Effector memory CD4-positive, alpha-beta T cell (primary cell): ENCODE measurements around the gene ARHGEF7.

Source experiments
- DNase-seq, 3 donors: peaks; one replicate each; pipeline ENCODE4 v3.0.0-alpha.2; 2020
- H3K27ac ChIP-seq: 2 replicates; pipeline ENCODE4 v1.7.0; 2013; ENCODE audit warnings: mild to moderate bottlenecking, low read length, moderate library complexity; ENCODE audit not compliant: insufficient read depth, poor library complexity, severe bottlenecking
- H3K27me3 ChIP-seq: replicated peaks from 2 replicates; pipeline ENCODE4 v1.7.0; 2013; ENCODE audit warnings: mild to moderate bottlenecking, low read length; ENCODE audit not compliant: insufficient read depth, control insufficient read depth, poor library complexity, severe bottlenecking
- H3K36me3 ChIP-seq: 2 replicates; pipeline ENCODE4 v1.7.0; 2013; ENCODE audit warnings: mild to moderate bottlenecking, low read length, moderate library complexity; ENCODE audit not compliant: control insufficient read depth, insufficient read depth
- H3K4me1 ChIP-seq: 2 replicates; pipeline ENCODE4 v1.7.0; 2013; ENCODE audit warnings: low read length, mild to moderate bottlenecking; ENCODE audit not compliant: control insufficient read depth, insufficient read depth, poor library complexity, severe bottlenecking
- H3K4me3 ChIP-seq: 2 replicates; pipeline ENCODE4 v1.7.0; 2013; ENCODE audit warnings: low read length, low read depth, mild to moderate bottlenecking; ENCODE audit not compliant: insufficient read depth, poor library complexity, severe bottlenecking
- H3K9me3 ChIP-seq: 2 replicates; pipeline ENCODE4 v1.7.0; 2013; ENCODE audit warnings: mild to moderate bottlenecking, low read length, moderate library complexity; ENCODE audit not compliant: control insufficient read depth

ARHGEF7 gene

GRCh38 chr13:111130116-111130508, 15.0 kb downstream of the ARHGEF7 start:
- no peaks in the 10 kb centered on the region for H3K36me3 ChIP-seq
- H3K27me3 ChIP-seq: no peaks in the 10 kb centered on the region
- no peak overlapping the region for H3K4me3 ChIP-seq
- no peak for DNase-seq
- H3K9me3 ChIP-seq: no peaks in the 10 kb centered on the region
- H3K4me1 ChIP-seq: no peaks in the 10 kb centered on the region
- H3K27ac ChIP-seq: no peak overlapping the region

DNA sequence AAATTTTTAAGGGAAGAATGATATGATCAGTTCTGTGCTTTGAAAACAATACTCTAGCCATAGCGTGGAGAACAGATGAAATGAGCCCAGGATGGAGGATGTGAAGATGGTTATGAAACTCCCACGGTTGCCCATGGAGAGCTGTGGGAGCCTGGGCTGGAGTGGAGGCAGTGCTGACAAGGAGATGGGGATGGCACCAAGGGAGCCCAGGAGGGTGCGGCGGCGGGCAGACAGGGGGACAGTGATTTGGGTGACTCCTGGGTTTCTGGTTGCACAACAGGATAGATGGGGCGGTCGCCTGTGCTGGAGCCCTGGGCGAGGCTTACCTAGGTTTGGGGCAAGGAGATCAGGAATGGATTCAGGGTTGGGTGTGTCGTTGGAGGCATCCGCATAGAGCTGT, 15.9 kb downstream of the ARHGEF7 start:
- H3K27ac ChIP-seq: no peak overlapping the region
- no peak for DNase-seq
- no peaks in the 10 kb centered on the region for H3K36me3 ChIP-seq
- H3K9me3 ChIP-seq: no peaks in the 10 kb centered on the region
- no peak overlapping the region for H3K4me3 ChIP-seq
- no peaks in the 10 kb centered on the region for H3K4me1 ChIP-seq
- no peaks in the 10 kb centered on the region for H3K27me3 ChIP-seq

DNA sequence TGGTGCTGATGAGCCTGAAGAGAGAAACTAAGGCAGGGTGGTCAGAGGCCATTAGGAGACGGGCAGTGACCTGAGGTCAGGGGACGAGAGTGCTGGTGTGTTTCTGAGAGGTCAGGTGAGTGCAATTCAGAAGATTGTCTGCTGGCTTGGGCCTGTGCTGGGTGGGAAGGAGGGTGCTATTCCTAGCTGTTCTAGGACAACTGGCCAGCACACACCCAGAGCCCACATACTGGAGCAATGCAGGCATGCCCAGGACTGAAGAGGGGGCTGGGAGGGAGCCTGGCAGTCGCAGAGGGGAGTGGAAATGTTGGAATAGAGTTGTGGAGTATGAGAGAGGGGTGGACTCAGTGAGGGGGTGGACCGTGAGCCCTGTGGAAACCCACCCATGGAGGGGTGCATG, 16.5 kb downstream of the ARHGEF7 start:
- no peaks in the 10 kb centered on the region for H3K4me1 ChIP-seq
- H3K9me3 ChIP-seq: no peaks in the 10 kb centered on the region
- H3K27me3 ChIP-seq: no peaks in the 10 kb centered on the region
- no peak overlapping the region for H3K4me3 ChIP-seq
- DNase-seq: no peak
- H3K36me3 ChIP-seq: no peaks in the 10 kb centered on the region
- no peak overlapping the region for H3K27ac ChIP-seq

DNA sequence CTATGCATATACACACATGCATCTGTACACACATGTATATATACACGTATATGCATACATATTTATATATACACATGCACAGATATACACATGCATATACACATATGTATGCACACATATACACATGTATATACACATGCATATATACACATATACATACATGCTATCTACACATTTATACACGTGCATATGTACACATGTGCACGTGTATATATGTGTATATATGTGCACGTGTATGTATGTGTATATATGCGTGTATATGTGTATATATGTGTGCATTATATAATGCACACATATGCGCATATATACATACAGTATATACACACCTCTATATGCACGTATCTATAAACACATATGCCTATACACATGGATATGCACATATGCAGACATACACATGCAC, 17.8 kb downstream of the ARHGEF7 start:
- Histone ChIP-seq H3K36me3 (no peaks in the 10 kb centered on the region), H3K4me3 (no peak overlapping the region), H3K27me3 (no peaks in the 10 kb centered on the region), H3K4me1 (no peaks in the 10 kb centered on the region), H3K9me3 (no peaks in the 10 kb centered on the region), H3K27ac (no peak overlapping the region)
- DNase-seq: no peak

DNA sequence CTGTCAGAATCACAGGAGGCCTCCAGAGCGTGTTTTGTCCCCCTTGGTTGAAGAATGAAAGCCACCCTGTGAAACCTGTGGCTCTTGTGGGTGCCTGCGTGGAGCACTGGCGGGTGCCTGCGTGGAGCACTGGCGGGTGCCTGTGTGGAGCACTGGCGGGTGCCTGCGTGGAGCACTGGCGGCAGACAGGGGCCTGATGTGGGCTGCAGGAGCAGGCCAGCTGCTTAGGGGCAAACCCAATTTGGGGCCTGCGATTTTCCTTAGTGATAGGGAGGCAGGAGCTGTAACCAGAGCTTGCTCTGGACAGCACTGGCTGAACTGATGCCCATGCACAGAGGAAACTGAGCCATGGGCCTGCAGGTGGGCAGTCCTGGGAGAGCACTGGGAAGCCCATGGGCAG, 24.3 kb downstream of the ARHGEF7 start:
- Histone ChIP-seq H3K4me3 (no peak overlapping the region), H3K27me3 (peaks cover 4% of the 10 kb centered on the region), H3K36me3 (no peaks in the 10 kb centered on the region), H3K9me3 (no peaks in the 10 kb centered on the region), H3K27ac (no peak overlapping the region), H3K4me1 (no peaks in the 10 kb centered on the region)
- DNase-seq: no peak

- Histone ChIP-seq H3K27ac (no peak overlapping the region), H3K9me3 (no peaks in the 10 kb centered on the region), H3K4me1 (no peaks in the 10 kb centered on the region), H3K27me3 (peaks cover 4% of the 10 kb centered on the region), H3K4me3 (no peak overlapping the region), H3K36me3 (no peaks in the 10 kb centered on the region)
- no peak for DNase-seq
These were observed 24.9 kb downstream of the ARHGEF7 start for GRCh38 chr13:111139873-111140561.

DNA sequence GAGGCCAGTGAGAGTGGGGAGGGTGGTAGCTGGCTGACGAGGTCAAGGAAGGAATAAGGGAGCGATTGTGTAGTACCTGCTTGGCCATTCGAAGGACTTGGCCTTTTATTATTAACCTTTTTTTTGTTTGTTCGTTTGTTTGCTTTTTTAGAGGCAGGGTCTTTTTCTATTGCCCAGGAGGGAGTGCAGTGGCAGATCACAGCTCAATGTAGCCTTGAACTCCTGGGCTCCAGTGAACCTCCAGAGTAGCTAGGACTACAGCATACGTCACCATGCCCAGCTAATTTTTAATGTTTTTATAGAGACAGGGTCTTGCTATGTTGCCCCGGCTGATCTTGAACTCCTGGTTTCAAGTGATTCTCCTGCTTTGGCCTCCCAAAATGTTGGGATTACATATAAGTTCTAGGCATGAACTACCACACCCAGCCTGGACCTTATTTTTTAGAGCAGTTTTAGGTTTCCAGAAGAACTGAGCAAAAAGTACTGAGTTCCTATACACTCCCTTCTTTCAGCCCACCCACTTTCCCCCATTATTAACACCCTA, 25.5 kb downstream of the ARHGEF7 start:
- H3K36me3 ChIP-seq: no peaks in the 10 kb centered on the region
- H3K9me3 ChIP-seq: no peaks in the 10 kb centered on the region
- H3K4me1 ChIP-seq: no peaks in the 10 kb centered on the region
- H3K4me3 ChIP-seq: no peak overlapping the region
- DNase-seq: no peak
- H3K27me3 ChIP-seq: peaks cover 4% of the 10 kb centered on the region
- no peak overlapping the region for H3K27ac ChIP-seq

GRCh38 chr13:111142472-111142871, 27.4 kb downstream of the ARHGEF7 start:
- Histone ChIP-seq H3K9me3 (no peaks in the 10 kb centered on the region), H3K36me3 (no peaks in the 10 kb centered on the region), H3K27ac (no peak overlapping the region), H3K27me3 (peaks cover 4% of the 10 kb centered on the region), H3K4me1 (no peaks in the 10 kb centered on the region), H3K4me3 (no peak overlapping the region)
- no peak for DNase-seq

DNA sequence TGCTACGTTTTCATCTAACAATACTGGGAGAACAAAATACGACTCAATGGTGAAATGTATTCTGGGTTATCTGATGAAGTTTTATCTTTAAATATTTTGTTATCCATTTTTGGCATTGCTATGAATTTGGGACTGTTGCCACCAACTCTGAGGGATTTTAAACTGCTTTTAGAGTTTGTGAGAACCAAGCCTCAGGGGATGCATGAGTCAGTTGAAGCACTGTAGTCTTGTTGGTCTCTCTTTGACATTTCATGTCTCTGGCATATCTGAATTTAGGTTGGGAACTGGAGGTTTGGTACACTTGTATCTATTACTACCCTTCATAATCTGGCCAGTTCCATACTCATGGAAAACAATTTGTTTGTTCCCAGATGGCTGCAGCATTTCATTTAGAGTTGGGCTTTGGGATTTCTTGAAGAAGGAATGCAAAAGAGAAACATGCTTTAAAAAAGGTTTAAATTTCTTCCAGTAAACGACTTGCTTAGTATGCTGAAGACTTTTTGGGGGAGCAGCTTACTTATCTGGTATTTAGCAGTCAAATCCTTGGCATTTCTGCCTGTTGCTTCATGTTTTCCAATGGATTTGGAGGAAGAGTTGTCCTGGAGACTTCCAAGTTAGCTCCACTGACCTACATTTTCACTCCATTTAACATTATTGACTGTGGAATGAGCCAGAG, 28.9 kb downstream of the ARHGEF7 start:
- Histone ChIP-seq H3K27me3 (peaks cover 4% of the 10 kb centered on the region), H3K36me3 (no peaks in the 10 kb centered on the region), H3K9me3 (no peaks in the 10 kb centered on the region), H3K27ac (no peak overlapping the region), H3K4me1 (no peaks in the 10 kb centered on the region), H3K4me3 (no peak overlapping the region)
- DNase-seq: no peak

GRCh38 chr13:111145071-111145470, 30.0 kb downstream of the ARHGEF7 start:
- no peak overlapping the region for H3K27ac ChIP-seq
- no peaks in the 10 kb centered on the region for H3K4me1 ChIP-seq
- H3K9me3 ChIP-seq: no peaks in the 10 kb centered on the region
- peaks cover 2% of the 10 kb centered on the region for H3K27me3 ChIP-seq
- DNase-seq: no peak
- no peak overlapping the region for H3K4me3 ChIP-seq
- no peaks in the 10 kb centered on the region for H3K36me3 ChIP-seq
